ENCODE data around the gene PHEX.

Gene PHEX

GRCh38 chrX:22032084-22032483, at the start of gene PHEX:
TSS of gene PHEX (plus strand) at chrX:22032325. CDS start at chrX:22033006, 681 bp downstream.
- DNase-seq, result no peak

- DNase-seq, result peak; percentile 82 to 84
Observed at GRCh38 chrX:21985332-21985777, 46.8 kb upstream of the PHEX start.

- DNase-seq, result no peak
Observed at GRCh38 chrX:21986596-21986995, 45.5 kb upstream of the PHEX start.

- DNase-seq, result no peak
Observed at GRCh38 chrX:21989384-21989783, 42.7 kb upstream of the PHEX start.

- no peak for DNase-seq
Observed at GRCh38 chrX:21990832-21991231, 41.3 kb upstream of the PHEX start.

GRCh38 chrX:21991504-21991903, 40.6 kb upstream of the PHEX start:
- no peak for DNase-seq

GRCh38 chrX:21993265-21993664, 38.9 kb upstream of the PHEX start:
- DNase-seq, result no peak

- no peak for DNase-seq
Observed at GRCh38 chrX:21996872-21997455, 35.2 kb upstream of the PHEX start.

GRCh38 chrX:21998037-21998436, 34.1 kb upstream of the PHEX start:
- no peak for DNase-seq

- no peak for DNase-seq
Observed at GRCh38 chrX:22004866-22005265, 27.3 kb upstream of the PHEX start.

- no peak for DNase-seq
Observed at GRCh38 chrX:22012051-22012450, 20.1 kb upstream of the PHEX start.

- no peak for DNase-seq
Observed at GRCh38 chrX:22012931-22013330, 19.2 kb upstream of the PHEX start.

- DNase-seq, result no peak
Observed at GRCh38 chrX:22015139-22015750, 16.9 kb upstream of the PHEX start.

GRCh38 chrX:22021751-22022324, 10.3 kb upstream of the PHEX start:
- no peak for DNase-seq

- DNase-seq, result no peak
Observed at GRCh38 chrX:22024577-22024976, 7.5 kb upstream of the PHEX start.

- DNase-seq, result no peak
Observed at GRCh38 chrX:22025751-22026150, 6.4 kb upstream of the PHEX start.

GRCh38 chrX:22026731-22027130, 5.4 kb upstream of the PHEX start:
- DNase-seq, result no peak

GRCh38 chrX:22032506-22032905, 381 bp downstream of the PHEX start:
- DNase-seq, result no peak

- DNase-seq, result no peak
Observed at GRCh38 chrX:22033818-22034217, 1.7 kb downstream of the PHEX start.

GRCh38 chrX:22035236-22035635, 3.1 kb downstream of the PHEX start:
- no peak for DNase-seq

GRCh38 chrX:22037225-22037624, 5.1 kb downstream of the PHEX start:
- no peak for DNase-seq

GRCh38 chrX:22037911-22038537, 5.9 kb downstream of the PHEX start:
- no peak for DNase-seq

- DNase-seq, result no peak
Observed at GRCh38 chrX:22039541-22039940, 7.4 kb downstream of the PHEX start.

- no peak for DNase-seq
Observed at GRCh38 chrX:22040184-22040583, 8.1 kb downstream of the PHEX start.

Measured in activated T-cell treated with anti-CD3 and anti-CD28 coated beads, Interleukin-2, amount 50 U/mL, for 48 hours (primary cell).